CD14-positive monocyte (primary cell): ENCODE results near the gene FAM50B. TPM values are rescaled to one million over a fixed set of nuclear protein-coding genes. Genes with fewer than 3 reads are reported as not detected.

Source experiments
- DNase-seq, 3 donors: peaks; one replicate each; pipeline ENCODE4 v3.0.0-alpha.2; 2011 to 2022
- H2AFZ ChIP-seq: 2 replicates; pipeline ENCODE4 v1.6.0; 2012; ENCODE audit warnings: mild to moderate bottlenecking, low read depth, low read length, inconsistent platforms; ENCODE audit not compliant: insufficient read depth, poor library complexity, severe bottlenecking
- H3K27ac ChIP-seq, 2 donors: 1 replicate in 1 of 2; 2 replicates in 1 of 2; pipeline ENCODE4 v1.5.1; 2012 to 2013; ENCODE audit warnings: low read length in 2 of 2, control low read depth in 1 of 2, inconsistent platforms in 1 of 2, low read depth in 1 of 2, mild to moderate bottlenecking in 1 of 2
- H3K27me3 ChIP-seq, 2 donors: one replicate each; pipeline versions ENCODE4 v1.6.0 to v1.6.1; 2011 to 2013; ENCODE audit warnings: low read length in 2 of 2; ENCODE audit not compliant: control insufficient read depth in 2 of 2, insufficient read depth in 2 of 2
- H3K36me3 ChIP-seq, 2 donors: replicated peaks in 1 of 2; 1 replicate in 1 of 2; 2 replicates in 1 of 2; pipeline versions ENCODE4 v1.5.1 to v1.6.1; 2012 to 2013; ENCODE audit warnings: low read length in 2 of 2, control low read depth in 1 of 2, inconsistent platforms in 1 of 2, mild to moderate bottlenecking in 1 of 2; ENCODE audit not compliant: insufficient read depth in 2 of 2, control insufficient read depth in 1 of 2
- H3K4me1 ChIP-seq, 2 donors: 1 replicate in 1 of 2; 2 replicates in 1 of 2; pipeline versions ENCODE4 v1.5.1 to v1.6.1; 2012 to 2013; ENCODE audit warnings: low read length in 2 of 2, control low read depth in 1 of 2, inconsistent platforms in 1 of 2, mild to moderate bottlenecking in 1 of 2, moderate library complexity in 1 of 2; ENCODE audit not compliant: insufficient read depth in 2 of 2, control insufficient read depth in 1 of 2
- H3K4me2 ChIP-seq: replicated peaks from 2 replicates; pipeline ENCODE3; 2012; ENCODE audit warnings: low read length, moderate library complexity, mild to moderate bottlenecking; ENCODE audit not compliant: poor library complexity, severe bottlenecking; ENCODE audit errors: extremely low read depth
- H3K4me3 ChIP-seq, 3 experiments: fragments of 200-600 bp in 1 of 3; sonication (generic) in 1 of 3; replicated peaks in 1 of 3; 1 replicate in 2 of 3; 2 replicates in 1 of 3; pipeline ENCODE4 v1.5.1; 2011 to 2013; ENCODE audit warnings: low read length in 3 of 3, mild to moderate bottlenecking in 3 of 3, control low read depth in 2 of 3, low read depth in 2 of 3, inconsistent platforms in 1 of 3, moderate library complexity in 1 of 3
- H3K79me2 ChIP-seq: 2 replicates; pipeline ENCODE4 v1.6.0; 2012; ENCODE audit warnings: mild to moderate bottlenecking, control low read depth, inconsistent platforms, low read length, moderate library complexity; ENCODE audit not compliant: insufficient read depth
- H3K9ac ChIP-seq: 2 replicates; pipeline ENCODE4 v1.6.0; 2017; ENCODE audit warnings: low read length, mild to moderate bottlenecking; ENCODE audit not compliant: insufficient read depth, poor library complexity, severe bottlenecking
- H3K9me3 ChIP-seq, 2 donors: replicated peaks in 1 of 2; 1 replicate in 1 of 2; 2 replicates in 1 of 2; pipeline versions ENCODE4 v1.5.1 to v1.6.1; 2012 to 2013; ENCODE audit warnings: low read length in 2 of 2, control low read depth in 1 of 2; ENCODE audit not compliant: control insufficient read depth in 1 of 2, insufficient read depth in 1 of 2
- H4K20me1 ChIP-seq: 2 replicates; pipeline ENCODE4 v1.6.0; 2012; ENCODE audit warnings: mild to moderate bottlenecking, low read length, control low read depth, moderate library complexity; ENCODE audit not compliant: insufficient read depth
- H3K27ac Mint-ChIP-seq, 7 donors: one replicate each; pipeline ENCODE4 v1.8.0; 2020; ENCODE audit warnings: mild to moderate bottlenecking in 7 of 7, mixed read lengths in 7 of 7, moderate library complexity in 6 of 7, inconsistent platforms in 2 of 7
- H3K27me3 Mint-ChIP-seq, 3 donors: one replicate each; pipeline ENCODE4 v1.8.0; 2021 to 2022; ENCODE audit warnings: low read depth in 3 of 3, mild to moderate bottlenecking in 3 of 3, mixed read lengths in 3 of 3, moderate library complexity in 3 of 3, inconsistent platforms in 1 of 3
- H3K36me3 Mint-ChIP-seq, 2 donors: one replicate each; pipeline ENCODE4 v1.8.0; 2020; ENCODE audit warnings: mixed read lengths in 2 of 2, inconsistent platforms in 1 of 2, mild to moderate bottlenecking in 1 of 2
- H3K4me1 Mint-ChIP-seq: one replicate; pipeline ENCODE4 v1.8.0; 2020; ENCODE audit warnings: mild to moderate bottlenecking, mixed read lengths
- H3K4me3 Mint-ChIP-seq, 2 donors: one replicate each; pipeline ENCODE4 v1.8.0; 2020; ENCODE audit warnings: mild to moderate bottlenecking in 2 of 2, mixed read lengths in 2 of 2, moderate library complexity in 1 of 2
- H3K9me3 Mint-ChIP-seq, 7 donors: one replicate each; pipeline ENCODE4 v1.8.0; 2020 to 2022; ENCODE audit warnings: mixed read lengths in 7 of 7, mild to moderate bottlenecking in 6 of 7, moderate library complexity in 6 of 7, inconsistent platforms in 2 of 7
- CTCF ChIP-seq: fragments of 200-600 bp; IDR thresholded peaks from one replicate; pipeline ENCODE4 v1.8.0; 2022; ENCODE audit warnings: antibody characterized with exemption, mild to moderate bottlenecking
- WGBS: methylation state at CpG from one replicate; pipeline ENCODE4 v1.1.5; 2013; ENCODE audit warnings: missing lambda C conversion rate; ENCODE audit not compliant: insufficient coverage; 5-methylcytosine and 5-hydroxymethylcytosine counted together
- intact Hi-C, 2 donors: fragments of 100-400 bp; cut with micrococcal nuclease; formaldehyde crosslinking; loops; one replicate each; pipeline versions ENCODE4 v1.15.0 to v1.15.1; 2023
- polyA plus RNA-seq, 3 donors: library from polyadenylated mRNA; depleted of rRNA in 1 of 3; unstranded in 2 of 3; stranded (reverse) in 1 of 3; fragments of 300-500 nt in 2 of 3; fragments of >200 nt in 1 of 3; fragmentation: Illumina TruSeq in 2 of 3; gene quantifications; 1 replicate in 2 of 3; 2 replicates in 1 of 3; pipeline ENCODE4 v1.2.3, GENCODE V29; 2012 to 2021

Gene FAM50B
- polyA plus RNA-seq, 3 donors: 1.8 to 3.3 (median 3.0) TPM

GRCh38 chr6:3809982-3810381 is 39.2 kb upstream of the FAM50B start:
- WGBS: 92% methylated on average over 4 of the region's 9 CpGs
- no peak overlapping the region for H3K4me2 ChIP-seq
- H3K9me3 ChIP-seq: no peaks in the 10 kb centered on the region
- intact Hi-C loops: no loop called here
- H4K20me1 ChIP-seq: no peaks in the 10 kb centered on the region
- no peak overlapping the region for H3K9ac ChIP-seq
- no peak overlapping the region for H3K4me3 Mint-ChIP-seq
- H3K27me3 Mint-ChIP-seq: peaks cover 0 to 1% (median 0%) of the 10 kb centered on the region in 3 donors
- H3K27ac ChIP-seq: no peak overlapping the region
- H3K4me3 ChIP-seq: no peak overlapping the region
- peaks cover 0 to 6% of the 10 kb centered on the region in 2 donors for H3K4me1 ChIP-seq
- no peak for TF ChIP-seq CTCF
- no peaks in the 10 kb centered on the region for H3K79me2 ChIP-seq
- H2AFZ ChIP-seq: no peak overlapping the region
- H3K27me3 ChIP-seq: no peaks in the 10 kb centered on the region
- no peak overlapping the region for H3K27ac Mint-ChIP-seq
- peaks cover 8% of the 10 kb centered on the region for H3K4me1 Mint-ChIP-seq
- no peaks in the 10 kb centered on the region for H3K36me3 Mint-ChIP-seq
- DNase-seq: no peak
- H3K9me3 Mint-ChIP-seq: no peaks in the 10 kb centered on the region
- H3K36me3 ChIP-seq: no peaks in the 10 kb centered on the region

GRCh38 chr6:3811191-3811590 is 38.0 kb upstream of the FAM50B start:
- Mint-ChIP-seq H3K27ac (no peak overlapping the region), H3K4me1 (peaks cover 8% of the 10 kb centered on the region), H3K4me3 (no peak overlapping the region), H3K9me3 (no peaks in the 10 kb centered on the region), H3K36me3 (no peaks in the 10 kb centered on the region), H3K27me3 (peaks cover 0 to 1% (median 0%) of the 10 kb centered on the region in 3 donors)
- DNase-seq: no peak
- no peaks in the 10 kb centered on the region for H3K79me2 ChIP-seq
- H2AFZ ChIP-seq: no peak overlapping the region
- no peak overlapping the region for H3K9ac ChIP-seq
- no peaks in the 10 kb centered on the region for H4K20me1 ChIP-seq
- peaks cover 0 to 6% of the 10 kb centered on the region in 2 donors for H3K4me1 ChIP-seq
- H3K4me3 ChIP-seq: no peak overlapping the region
- H3K27me3 ChIP-seq: no peaks in the 10 kb centered on the region
- no peaks in the 10 kb centered on the region for H3K36me3 ChIP-seq
- no peak overlapping the region for H3K4me2 ChIP-seq
- WGBS: 50% methylated on average over 2 of the region's 2 CpGs
- H3K27ac ChIP-seq: no peak overlapping the region
- intact Hi-C loops: no loop called here
- TF ChIP-seq CTCF: no peak
- H3K9me3 ChIP-seq: no peaks in the 10 kb centered on the region
